HL-60 (cell line): ENCODE results near the gene NADSYN1.

Experiments used
- DNase-seq, 2 experiments: peaks; one replicate each; pipeline ENCODE4 v3.0.0-alpha.2; 2010 to 2020; ENCODE audit warnings: low read depth in 1 of 2, low spot score in 1 of 2
- H3K27ac ChIP-seq: fragments of 250-450 bp; sonication (Bioruptor Pico); replicated peaks from 2 replicates; pipeline ENCODE4 v1.5.1; 2020; ENCODE audit warnings: mild to moderate bottlenecking, moderate library complexity
- H3K27me3 ChIP-seq: fragments of 250-450 bp; sonication (Bioruptor Pico); 2 replicates; pipeline ENCODE4 v1.5.1; 2021; ENCODE audit warnings: mild to moderate bottlenecking, moderate library complexity; ENCODE audit not compliant: insufficient read depth, poor library complexity, severe bottlenecking
- H3K4me3 ChIP-seq: replicated peaks from 2 replicates; pipeline ENCODE4 v1.5.1; 2011; ENCODE audit warnings: mild to moderate bottlenecking, control low read depth, low read length; ENCODE audit not compliant: insufficient read depth
- CTCF ChIP-seq: IDR thresholded peaks from one replicate; pipeline ENCODE4 v1.5.1; 2011; ENCODE audit warnings: low read length, control low read depth, inconsistent platforms; ENCODE audit not compliant: insufficient read depth
- GABPA ChIP-seq: IDR thresholded peaks from 2 replicates; pipeline ENCODE4 v1.6.1; 2012; ENCODE audit warnings: low read depth
- POLR2AphosphoS5 ChIP-seq: IDR thresholded peaks from 2 replicates; pipeline ENCODE4 v1.6.1; 2012; ENCODE audit warnings: low read depth
- REST ChIP-seq: IDR thresholded peaks from 2 replicates; pipeline ENCODE4 v1.6.1; 2012; ENCODE audit warnings: low read depth; ENCODE audit not compliant: insufficient replicate concordance
- SPI1 ChIP-seq: IDR thresholded peaks from 2 replicates; pipeline ENCODE4 v1.6.1; 2012; ENCODE audit warnings: low read depth, mild to moderate bottlenecking, borderline replicate concordance

NADSYN1 gene

GRCh38 chr11:71484248-71485062, 31.5 kb downstream of the NADSYN1 start:
- Histone ChIP-seq H3K27ac (no peak overlapping the region), H3K4me3 (no peak overlapping the region), H3K27me3 (no peaks in the 10 kb centered on the region)
- no peak for DNase-seq
- TF ChIP-seq POLR2AphosphoS5 (no peak), REST (no peak), CTCF (no peak), GABPA (no peak), SPI1 (no peak)

- no peak for DNase-seq
- no peaks in the 10 kb centered on the region for H3K27me3 ChIP-seq
These were observed 32.0 kb downstream of the NADSYN1 start for GRCh38 chr11:71485063-71485399.

GRCh38 chr11:71485466-71485865, 32.5 kb downstream of the NADSYN1 start:
- Histone ChIP-seq H3K4me3 (no peak overlapping the region), H3K27ac (no peak overlapping the region), H3K27me3 (no peaks in the 10 kb centered on the region)
- DNase-seq, result no peak
- TF ChIP-seq CTCF, result no peak
- no peak for TF ChIP-seq REST
- no peak for TF ChIP-seq POLR2AphosphoS5

More at GRCh38 chr11:71485063-71485399, 32.0 kb downstream of the NADSYN1 start:
- TF ChIP-seq POLR2AphosphoS5 (no peak), CTCF (no peak), GABPA (no peak), SPI1 (no peak)
- Histone ChIP-seq H3K4me3 (no peak overlapping the region), H3K27ac (no peak overlapping the region)

GRCh38 chr11:71486320-71486719, 33.3 kb downstream of the NADSYN1 start:
- Histone ChIP-seq H3K27ac (no peak overlapping the region), H3K27me3 (no peaks in the 10 kb centered on the region), H3K4me3 (no peak overlapping the region)
- TF ChIP-seq POLR2AphosphoS5, result no peak
- DNase-seq, result no peak
